Mammary epithelial cell (primary cell): ENCODE results near the gene ZHX3.

Experiments used
- EZH2 ChIP-seq: IDR thresholded peaks from 2 replicates; pipeline ENCODE4 v1.6.1; 2012; ENCODE audit warnings: low read length, inconsistent platforms, borderline replicate concordance
- TF ChIP-seq, protein P1 (sequence below), 2 donors: IDR thresholded peaks in 1 of 2; conservative IDR thresholded peaks in 1 of 2; 2 replicates each; pipeline ENCODE4 v1.5.1; 2011 to 2012; ENCODE audit warnings: inconsistent platforms in 2 of 2, low read length in 2 of 2, mild to moderate bottlenecking in 2 of 2, control low read depth in 1 of 2, low read depth in 1 of 2; ENCODE audit not compliant: insufficient read depth in 1 of 2; ENCODE audit errors: extremely low read depth in 1 of 2

GRCh38 chr20:41314386-41314785, 3.1 kb downstream of the ZHX3 start:
- no peak for TF ChIP-seq EZH2
- TF ChIP-seq, protein P1, sequence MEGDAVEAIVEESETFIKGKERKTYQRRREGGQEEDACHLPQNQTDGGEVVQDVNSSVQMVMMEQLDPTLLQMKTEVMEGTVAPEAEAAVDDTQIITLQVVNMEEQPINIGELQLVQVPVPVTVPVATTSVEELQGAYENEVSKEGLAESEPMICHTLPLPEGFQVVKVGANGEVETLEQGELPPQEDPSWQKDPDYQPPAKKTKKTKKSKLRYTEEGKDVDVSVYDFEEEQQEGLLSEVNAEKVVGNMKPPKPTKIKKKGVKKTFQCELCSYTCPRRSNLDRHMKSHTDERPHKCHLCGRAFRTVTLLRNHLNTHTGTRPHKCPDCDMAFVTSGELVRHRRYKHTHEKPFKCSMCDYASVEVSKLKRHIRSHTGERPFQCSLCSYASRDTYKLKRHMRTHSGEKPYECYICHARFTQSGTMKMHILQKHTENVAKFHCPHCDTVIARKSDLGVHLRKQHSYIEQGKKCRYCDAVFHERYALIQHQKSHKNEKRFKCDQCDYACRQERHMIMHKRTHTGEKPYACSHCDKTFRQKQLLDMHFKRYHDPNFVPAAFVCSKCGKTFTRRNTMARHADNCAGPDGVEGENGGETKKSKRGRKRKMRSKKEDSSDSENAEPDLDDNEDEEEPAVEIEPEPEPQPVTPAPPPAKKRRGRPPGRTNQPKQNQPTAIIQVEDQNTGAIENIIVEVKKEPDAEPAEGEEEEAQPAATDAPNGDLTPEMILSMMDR (conservative IDR thresholded peaks at IDR 0.05 in 1 of 2, IDR thresholded peaks at IDR 0.05 in 1 of 2; ENCODE audit: extremely low read depth in 1 of 2, insufficient read depth in 1 of 2, low read depth in 1 of 2, low read length in 2 of 2), result no peak
